Measurements from ENCODE around the gene TTLL4.

TTLL4 gene

GRCh38 chr2:218710687-218711549 lies at the start of gene TTLL4:
TSS of gene TTLL4 (plus strand) at chr2:218710835. CDS start at chr2:218737677, 26,842 bp downstream.
- Histone ChIP-seq H3K9ac (ENCODE audit: low read length) (peak within 1 kb of the TSS; percentile 85), H3K9me3 (ENCODE audit: low read length) (no peaks in the 10 kb centered on the region), H3K79me2 (ENCODE audit: insufficient read depth, low read length) (peaks cover 33% of the 10 kb centered on the region), H3K4me3 (ENCODE audit: low read depth, low read length, poor library complexity, severe bottlenecking) (peak within 1 kb of the TSS; percentile 80), H3K36me3 (ENCODE audit: insufficient read depth, low read length) (peaks cover 8% of the 10 kb centered on the region), H4K20me1 (ENCODE audit: insufficient read depth, low read length) (no peaks in the 10 kb centered on the region), H3K4me1 (ENCODE audit: insufficient read depth, low read length, severe bottlenecking) (peaks cover 30% of the 10 kb centered on the region), H3K9me2 (ENCODE audit: low read depth, low read length) (no peaks in the 10 kb centered on the region), H3K27ac (ENCODE audit: low read depth, low read length, poor library complexity, severe bottlenecking) (peak within 1 kb of the TSS; percentile 52), H3K4me2 (ENCODE audit: low read length) (peak within 1 kb of the TSS; percentile 90), H3K27me3 (ENCODE audit: insufficient read depth, low read length) (no peaks in the 10 kb centered on the region), H2AFZ (ENCODE audit: low read length) (0 out of 2 replicates have a peak within 1 kb of the TSS, but pooled peaks have one; percentile 4), H3F3A (ENCODE audit: insufficient read depth, low read length) (no peaks in the 10 kb centered on the region)
- TF ChIP-seq CTCF (IDR thresholded peaks at IDR 0.05; ENCODE audit: low read length) (peak; percentile 83), EZH2 (IDR thresholded peaks at IDR 0.05; ENCODE audit: borderline replicate concordance, low read length) (no peak)

- H3K4me1 ChIP-seq (ENCODE audit: insufficient read depth, low read length, severe bottlenecking), result peaks cover 20% of the 10 kb centered on the region
- H3K4me2 ChIP-seq (ENCODE audit: low read length), result no peak overlapping the region
- H3K79me2 ChIP-seq (ENCODE audit: insufficient read depth, low read length), result peaks cover 7% of the 10 kb centered on the region
- no peak overlapping the region for H3K27ac ChIP-seq (ENCODE audit: low read depth, low read length, poor library complexity, severe bottlenecking)
- peaks cover 68% of the 10 kb centered on the region for H3K36me3 ChIP-seq (ENCODE audit: insufficient read depth, low read length)
- no peaks in the 10 kb centered on the region for H3K9me3 ChIP-seq (ENCODE audit: low read length)
- no peaks in the 10 kb centered on the region for H4K20me1 ChIP-seq (ENCODE audit: insufficient read depth, low read length)
- no peaks in the 10 kb centered on the region for H3F3A ChIP-seq (ENCODE audit: insufficient read depth, low read length)
- no peaks in the 10 kb centered on the region for H3K9me2 ChIP-seq (ENCODE audit: low read depth, low read length)
- H3K4me3 ChIP-seq (ENCODE audit: low read depth, low read length, poor library complexity, severe bottlenecking), result no peak overlapping the region
- no peak overlapping the region for H2AFZ ChIP-seq (ENCODE audit: low read length)
- no peak overlapping the region for H3K9ac ChIP-seq (ENCODE audit: low read length)
- H3K27me3 ChIP-seq (ENCODE audit: insufficient read depth, low read length), result no peaks in the 10 kb centered on the region
- TF ChIP-seq EZH2 (IDR thresholded peaks at IDR 0.05; ENCODE audit: borderline replicate concordance, low read length), result no peak
- no peak for TF ChIP-seq CTCF (IDR thresholded peaks at IDR 0.05; ENCODE audit: low read length)
These were observed 48.3 kb upstream of the TTLL4 start for GRCh38 chr2:218662377-218662776.

- Histone ChIP-seq H3K4me1 (ENCODE audit: insufficient read depth, low read length, severe bottlenecking) (peaks cover 18% of the 10 kb centered on the region), H3K9ac (ENCODE audit: low read length) (no peak overlapping the region), H4K20me1 (ENCODE audit: insufficient read depth, low read length) (no peaks in the 10 kb centered on the region), H3K9me3 (ENCODE audit: low read length) (no peaks in the 10 kb centered on the region), H3K79me2 (ENCODE audit: insufficient read depth, low read length) (peaks cover 7% of the 10 kb centered on the region), H3K4me3 (ENCODE audit: low read depth, low read length, poor library complexity, severe bottlenecking) (no peak overlapping the region), H3K9me2 (ENCODE audit: low read depth, low read length) (no peaks in the 10 kb centered on the region), H3K36me3 (ENCODE audit: insufficient read depth, low read length) (peaks cover 68% of the 10 kb centered on the region), H3K27ac (ENCODE audit: low read depth, low read length, poor library complexity, severe bottlenecking) (no peak overlapping the region), H2AFZ (ENCODE audit: low read length) (no peak overlapping the region), H3K4me2 (ENCODE audit: low read length) (no peak overlapping the region), H3F3A (ENCODE audit: insufficient read depth, low read length) (no peaks in the 10 kb centered on the region), H3K27me3 (ENCODE audit: insufficient read depth, low read length) (no peaks in the 10 kb centered on the region)
- TF ChIP-seq CTCF (IDR thresholded peaks at IDR 0.05; ENCODE audit: low read length), result no peak
- no peak for TF ChIP-seq EZH2 (IDR thresholded peaks at IDR 0.05; ENCODE audit: borderline replicate concordance, low read length)
These were observed 47.8 kb upstream of the TTLL4 start for GRCh38 chr2:218662827-218663226.
